Stimulated activated naive CD8-positive, alpha-beta T cell treated with anti-CD3 and anti-CD28 coated beads, Interleukin-15, Interleukin-2, amounts not matched to agents 100 U/mL and 50 U/mL, for 24 hours (primary cell): ENCODE data around the gene WASF1.
"Not testable (repeated sequence)": the region's sequence is repeated elsewhere in the genome, so short reads cannot be mapped to it uniquely, and the experiment has no call there.

Experiments
- ATAC-seq: fragments of 150-1000 bp; cut with Tn5 transposase; one replicate; pipeline ENCODE4 v1.10.0; 2021
- DNase-seq: peaks from one replicate; pipeline ENCODE4 v3.0.0; 2021

WASF1 gene

GRCh38 chr6:110089323-110089722 lies 90.1 kb downstream of the WASF1 start:
- ATAC-seq (no peak), DNase-seq (no peak)

- ATAC-seq, result no peak
- no peak for DNase-seq
Measured at GRCh38 chr6:110085285-110085684, 94.2 kb downstream of the WASF1 start.

- ATAC-seq (no peak), DNase-seq (no peak)
Measured at GRCh38 chr6:110083875-110084585, 95.4 kb downstream of the WASF1 start.

- no peak for ATAC-seq
- no peak for DNase-seq
Measured at GRCh38 chr6:110075406-110075805, 104.1 kb downstream of the WASF1 start.

- ATAC-seq, DNase-seq: not testable (repeated sequence)
Measured at GRCh38 chr6:110073474-110073873, 106.0 kb downstream of the WASF1 start.

GRCh38 chr6:110068592-110068967 lies 110.9 kb downstream of the WASF1 start:
- DNase-seq (no peak), ATAC-seq (no peak)

GRCh38 chr6:110067837-110068591 lies 111.5 kb downstream of the WASF1 start:
- DNase-seq (no peak), ATAC-seq (no peak)

- no peak for DNase-seq
- no peak for ATAC-seq
Measured at GRCh38 chr6:110064744-110065524, 114.5 kb downstream of the WASF1 start.

- DNase-seq (peak; percentile 9), ATAC-seq (peak; percentile 69)
Measured at GRCh38 chr6:110063594-110064263, 115.7 kb downstream of the WASF1 start.

- no peak for ATAC-seq
- no peak for DNase-seq
Measured at GRCh38 chr6:110055387-110055735, 124.1 kb downstream of the WASF1 start.

GRCh38 chr6:110054664-110055386 lies 124.6 kb downstream of the WASF1 start:
- DNase-seq, result no peak
- no peak for ATAC-seq

GRCh38 chr6:110053395-110054240 lies 125.9 kb downstream of the WASF1 start:
- DNase-seq (no peak), ATAC-seq (no peak)

GRCh38 chr6:110050440-110050813 lies 129.0 kb downstream of the WASF1 start:
- ATAC-seq (no peak), DNase-seq (no peak)
